CD4-positive, alpha-beta T cell treated with Interleukin-1 beta for 1 hour (primary cell): ENCODE measurements around the gene FAM89B.

Source experiments
- DNase-seq, 2 donors: peaks; one replicate each; pipeline ENCODE4 v3.0.0-alpha.2; 2020 to 2022

The FAM89B gene

DNA sequence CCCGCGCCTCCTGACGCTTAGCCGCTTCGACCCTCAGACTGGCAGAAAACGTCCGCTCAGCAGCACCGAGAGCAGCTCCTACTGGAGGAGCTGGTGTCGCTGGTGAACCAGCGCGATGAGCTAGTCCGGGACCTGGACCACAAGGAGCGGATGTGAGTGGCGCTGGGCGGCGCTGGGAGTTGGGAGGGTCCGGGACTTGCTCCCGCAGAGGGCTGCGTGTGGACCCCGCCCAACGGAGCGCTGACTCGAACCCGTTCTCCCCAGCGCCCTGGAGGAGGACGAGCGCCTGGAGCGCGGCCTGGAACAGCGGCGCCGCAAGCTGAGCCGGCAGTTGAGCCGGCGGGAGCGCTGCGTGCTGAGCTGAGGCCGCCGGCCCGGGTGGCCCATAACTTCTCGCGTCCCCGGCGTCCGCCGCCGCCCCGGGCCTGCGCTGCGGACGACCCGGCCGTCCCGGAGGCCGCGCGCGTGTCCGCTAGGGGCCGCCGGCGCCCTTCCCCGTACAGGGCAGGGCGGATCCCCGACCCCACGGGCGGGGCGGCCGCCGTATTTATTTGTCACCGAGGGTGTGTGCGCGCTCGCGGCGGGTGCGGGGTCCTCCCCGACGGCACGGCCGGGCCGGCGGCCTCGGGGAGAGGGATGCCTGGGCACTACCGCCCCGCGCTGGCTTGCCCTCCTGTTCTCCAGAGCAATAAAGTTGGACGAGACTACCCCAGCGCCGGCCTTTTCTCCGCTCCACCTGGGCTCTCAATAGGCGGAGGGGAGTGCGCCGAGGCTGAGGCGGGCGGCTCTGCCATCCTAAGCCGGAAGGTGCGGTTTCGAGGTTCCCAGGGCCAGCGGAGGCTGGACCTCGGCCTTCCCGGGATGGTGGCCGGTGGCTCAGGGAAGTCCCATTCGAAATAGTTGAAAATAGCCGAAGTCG lies 19.9 kb downstream of the FAM89B start:
- no peak for DNase-seq

DNA sequence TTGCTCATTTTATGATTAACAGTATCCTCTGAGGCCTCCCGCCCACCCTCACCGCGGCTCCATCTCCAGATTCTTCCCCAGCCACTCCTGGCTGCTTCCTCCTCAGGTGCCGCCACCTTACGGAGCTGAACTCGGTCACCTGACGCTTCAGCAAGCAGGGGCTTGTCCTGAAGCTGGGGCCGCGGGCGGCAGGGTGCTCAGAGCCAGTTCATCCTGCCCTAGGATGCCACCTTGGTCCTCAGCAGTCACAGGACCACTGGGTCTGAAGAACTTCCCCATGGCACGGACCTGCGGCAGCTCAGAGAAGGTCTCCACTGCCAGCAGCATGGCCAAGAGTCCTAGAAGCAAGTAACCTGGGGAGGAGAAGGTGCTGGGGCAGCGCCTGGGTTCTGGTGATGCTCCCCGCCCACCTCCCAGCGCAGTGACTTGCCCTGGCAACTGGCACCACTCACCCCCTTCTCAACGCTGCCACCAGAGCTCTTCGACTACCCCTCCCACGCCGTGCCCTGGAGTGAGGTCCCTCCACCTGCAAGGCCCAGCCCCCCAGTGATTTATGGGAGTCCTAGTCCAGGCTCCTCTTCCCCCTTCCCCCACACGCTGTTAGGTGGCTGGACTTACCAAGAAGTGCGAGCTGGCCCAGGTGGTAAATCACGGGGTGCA lies 20.6 kb downstream of the FAM89B start:
- no peak for DNase-seq

DNA sequence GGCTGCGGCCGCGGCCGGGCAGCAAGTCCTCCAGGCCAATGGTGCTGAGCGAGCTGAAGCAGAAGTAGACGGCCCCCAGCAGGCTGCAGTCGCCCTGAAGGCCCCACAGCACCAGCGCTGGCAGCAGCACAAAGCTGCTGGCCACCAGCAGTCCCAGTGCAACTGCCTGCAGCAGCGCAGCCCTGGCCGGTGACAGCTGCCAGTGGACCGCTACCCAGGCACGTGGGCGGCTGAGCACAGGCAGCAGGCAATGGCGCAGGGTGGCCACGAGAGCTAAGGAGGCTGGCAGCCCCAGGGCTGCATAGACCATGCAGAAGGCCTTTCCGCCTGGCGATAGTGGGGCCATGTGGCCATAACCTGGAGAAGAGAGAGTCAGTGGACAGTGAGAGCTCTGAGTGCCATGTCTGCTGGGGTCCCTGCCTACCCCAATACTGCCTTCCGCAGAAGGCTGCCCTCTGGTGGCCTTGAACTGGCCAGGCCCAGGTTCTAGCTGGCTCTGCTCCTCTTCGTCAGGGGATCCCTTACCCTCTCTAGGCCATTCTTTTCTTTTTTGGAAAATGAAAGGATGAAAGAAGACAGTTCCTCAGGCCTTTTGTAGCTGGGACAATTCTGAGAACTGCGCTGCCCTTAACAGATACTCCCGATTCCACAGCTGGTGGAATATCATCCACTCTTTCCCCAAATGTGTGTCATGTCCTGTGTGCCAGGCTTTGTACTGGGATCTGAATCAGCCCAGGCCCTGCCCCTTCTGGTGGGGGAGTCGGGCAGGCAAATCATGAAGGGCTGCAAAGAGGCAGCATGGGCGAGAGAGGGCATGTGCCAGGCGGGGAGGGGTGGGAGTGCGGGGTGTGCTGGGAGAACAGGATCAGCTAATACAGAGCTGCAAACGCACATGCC lies 21.4 kb downstream of the FAM89B start:
- DNase-seq = peak; percentile 49 to 54

DNA sequence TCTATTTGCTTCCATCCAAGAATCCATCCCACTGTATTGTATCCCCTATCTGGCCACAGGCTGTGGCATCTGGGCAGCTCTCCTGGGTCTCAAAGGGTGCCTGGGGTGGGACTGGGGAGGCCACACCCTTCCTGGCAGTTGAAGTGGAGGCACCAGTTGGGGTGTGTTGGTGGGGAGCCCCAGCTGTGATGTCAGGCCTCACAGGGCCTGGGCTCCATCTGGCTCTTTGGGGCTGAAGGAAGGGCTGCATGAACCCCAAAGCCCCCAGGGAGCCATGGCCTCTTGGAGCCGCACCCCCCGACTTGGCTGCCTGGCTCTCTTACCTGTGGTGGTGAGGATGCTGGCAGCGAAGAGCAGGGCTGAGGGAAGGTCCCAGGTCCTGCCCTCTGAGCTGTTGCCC lies 22.8 kb downstream of the FAM89B start:
- DNase-seq = no peak

DNA sequence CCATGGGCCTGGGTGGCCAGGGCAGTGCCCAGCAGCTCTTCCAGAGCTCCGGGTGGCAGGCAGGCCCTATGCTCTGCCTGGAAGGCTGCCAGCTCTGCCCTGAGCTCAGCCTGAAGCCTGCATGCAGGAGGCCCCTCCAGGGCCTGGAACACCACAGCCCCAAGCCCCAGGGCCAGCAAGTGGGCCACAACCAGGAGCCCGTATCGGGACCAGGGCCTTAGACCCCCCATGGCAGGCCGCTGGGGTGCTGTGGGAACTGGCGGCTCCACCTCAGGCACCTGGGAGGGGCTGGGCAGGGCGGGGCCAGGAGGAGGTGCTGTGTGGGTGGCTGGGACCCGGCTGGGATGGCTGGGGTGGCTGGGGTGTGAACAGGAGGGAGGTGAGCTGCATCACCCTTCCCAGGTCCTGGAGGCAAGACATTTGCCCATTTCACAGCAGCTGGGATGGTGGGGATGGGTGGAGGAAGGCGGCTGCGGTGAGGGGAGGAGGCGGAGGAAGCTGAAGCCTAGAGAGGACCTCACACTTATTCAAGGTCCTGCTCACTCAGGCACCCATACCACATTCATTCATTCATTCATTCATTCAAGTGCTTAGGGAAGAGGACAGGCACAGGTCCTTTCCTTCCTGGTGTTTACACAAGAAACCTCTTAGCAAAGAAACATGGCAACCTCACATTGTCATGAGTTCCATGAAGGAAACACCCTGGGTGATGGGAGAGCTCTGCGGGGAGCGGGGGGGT lies 23.4 kb downstream of the FAM89B start, which contains the start of gene KCNK7:
KCNK7 (minus strand) TSS at position 258 of the 739 bp plus-strand sequence; CDS start at position 230, 28 bp downstream.
- DNase-seq = no peak

DNA sequence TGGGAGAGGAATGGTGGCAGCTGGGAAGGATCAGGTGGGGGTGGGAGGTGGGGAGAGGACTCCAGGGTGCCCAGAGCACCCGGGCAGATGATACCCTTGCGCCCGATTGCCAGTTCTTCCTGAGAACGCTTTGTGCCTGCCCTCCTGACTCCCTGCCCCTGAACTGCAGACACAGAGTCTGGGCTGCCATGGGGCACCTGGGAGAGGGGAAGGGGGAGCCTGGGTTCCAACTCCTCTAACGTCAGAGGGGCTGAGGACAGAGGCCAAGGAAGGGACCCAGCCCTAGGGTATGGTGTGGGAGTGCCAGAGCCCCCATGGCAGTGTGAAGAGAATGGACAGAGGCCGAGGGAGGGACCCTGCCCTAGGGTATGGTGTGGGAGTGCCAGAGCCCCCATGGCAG lies 24.2 kb downstream of the FAM89B start:
- DNase-seq = no peak

DNA sequence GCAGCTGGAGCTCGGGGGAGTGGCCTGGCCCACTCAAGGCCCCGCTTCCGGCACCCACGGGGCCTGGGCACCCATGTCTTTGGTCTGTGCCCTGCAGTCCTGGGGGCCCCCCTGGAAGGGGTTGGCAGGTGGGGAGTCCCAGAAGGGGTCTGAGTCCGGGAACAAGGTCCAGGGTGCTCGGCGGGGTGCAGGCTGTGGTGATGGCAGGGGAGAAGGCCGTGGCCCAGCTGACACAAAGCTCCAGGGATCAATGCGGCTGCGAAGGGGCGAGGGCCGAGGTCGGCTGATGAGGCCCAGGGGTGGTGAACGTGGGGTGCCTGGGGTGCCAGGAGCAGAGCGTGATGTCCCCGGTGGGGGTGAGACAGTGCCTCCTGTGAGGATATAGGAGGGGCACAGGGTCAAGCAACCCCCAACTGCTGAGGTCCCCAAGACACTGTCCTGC lies 25.9 kb downstream of the FAM89B start:
- no peak for DNase-seq

DNA sequence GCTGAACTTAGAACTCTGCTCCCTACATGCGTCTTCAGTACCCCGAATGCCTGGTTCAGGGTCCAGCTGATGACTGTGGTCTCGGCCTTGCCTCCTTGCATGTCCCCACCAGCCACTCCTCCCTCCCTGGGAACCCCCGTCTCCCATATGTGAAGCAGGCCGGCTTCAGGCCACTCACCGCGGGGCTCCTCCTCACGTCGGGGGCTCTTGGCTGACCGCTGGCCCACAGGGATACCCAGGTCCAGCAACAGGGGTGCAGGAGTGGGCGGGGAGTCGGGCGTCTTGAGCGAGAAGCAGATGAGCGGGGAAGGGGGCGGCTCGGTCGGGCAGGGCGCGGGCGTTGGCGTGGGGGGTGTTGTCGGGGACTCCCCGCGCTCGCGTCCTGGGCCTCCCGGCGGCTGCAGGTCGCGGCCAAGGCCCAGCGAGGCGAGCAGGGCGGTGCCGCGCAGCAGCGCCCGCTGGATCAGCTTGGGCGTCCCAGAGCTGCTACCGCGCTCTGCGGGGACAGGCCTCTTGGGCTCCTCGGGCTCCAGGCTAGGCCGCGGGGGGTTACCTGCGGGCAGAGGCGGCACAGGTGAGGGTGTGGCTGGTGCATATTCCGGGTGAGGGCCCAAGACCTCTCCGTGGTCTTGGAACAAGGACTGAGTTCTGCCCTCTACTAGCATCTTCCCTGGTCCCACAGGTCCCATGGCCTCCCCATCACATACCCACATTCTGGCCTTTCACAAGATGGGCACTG lies 27.0 kb downstream of the FAM89B start:
- DNase-seq = no peak

DNA sequence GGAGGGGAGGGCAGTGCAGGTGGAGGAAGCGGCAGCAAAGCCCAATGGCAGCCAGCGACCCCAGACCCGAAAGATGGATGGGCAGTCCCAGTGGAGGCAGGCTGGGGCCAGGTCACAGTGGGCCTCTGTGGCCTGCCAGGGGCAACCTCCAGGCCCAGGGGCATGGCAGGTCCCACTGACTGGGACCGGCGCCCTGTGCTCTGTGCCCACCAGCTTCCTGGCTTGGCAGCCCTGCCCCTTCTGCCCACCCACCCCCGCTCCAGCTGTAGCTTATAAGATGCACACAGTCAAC lies 27.6 kb downstream of the FAM89B start:
- no peak for DNase-seq

DNA sequence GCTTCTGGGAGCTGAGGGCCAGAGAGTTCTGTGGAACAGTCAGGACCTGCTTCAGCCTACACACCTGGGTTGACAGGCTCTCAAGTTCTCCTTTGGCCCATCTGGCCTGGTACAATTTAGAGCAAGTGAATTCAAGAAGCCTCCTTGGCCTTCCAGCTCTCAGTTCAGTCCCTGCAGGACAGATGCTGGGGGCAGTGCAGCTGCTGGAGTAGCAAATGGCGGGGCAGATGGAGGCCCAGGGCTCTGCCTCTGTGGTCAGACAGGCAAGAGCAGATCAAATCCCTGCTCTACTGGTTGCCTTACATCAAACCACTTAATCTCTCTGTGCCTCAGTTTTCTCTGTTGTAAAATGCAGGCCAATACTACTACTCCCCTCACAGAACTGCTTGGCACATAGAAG lies 31.9 kb downstream of the FAM89B start:
- DNase-seq = no peak

DNA sequence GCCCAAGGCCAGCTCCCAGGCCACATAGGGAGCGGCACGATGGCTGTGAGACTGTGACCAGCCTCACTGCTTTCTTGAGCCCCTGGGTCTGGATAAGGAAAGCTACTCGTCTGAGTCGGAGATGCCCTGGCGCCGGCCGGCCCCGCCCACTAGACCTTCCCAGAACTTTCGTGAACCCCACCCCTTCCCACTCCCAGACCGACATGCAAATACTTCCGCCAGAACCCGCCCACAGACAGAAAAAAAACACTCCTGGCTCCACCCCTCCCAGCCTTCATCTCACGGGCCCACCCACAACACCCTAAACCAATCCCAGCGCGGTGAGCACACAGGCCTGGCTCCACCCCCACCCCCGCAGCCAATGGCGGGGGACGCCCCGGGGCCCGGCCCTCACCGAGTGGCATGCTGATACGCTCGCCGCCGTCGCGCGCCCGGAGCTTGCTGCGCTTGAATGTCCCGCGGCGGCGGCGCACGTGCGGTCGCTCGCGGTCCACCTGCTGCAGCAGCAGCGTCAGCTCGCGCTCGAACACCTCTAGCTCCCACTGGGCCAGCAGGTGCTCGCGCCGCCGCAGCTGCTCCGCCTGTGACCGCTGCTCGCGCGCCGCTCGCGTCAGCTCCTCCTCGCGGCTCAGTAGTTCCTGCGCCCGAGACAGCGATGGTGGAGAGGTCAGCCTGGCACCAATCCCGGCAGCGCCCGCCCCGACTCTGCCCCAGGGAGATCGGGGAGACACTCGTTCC lies 34.7 kb downstream of the FAM89B start:
- DNase-seq = no peak

DNA sequence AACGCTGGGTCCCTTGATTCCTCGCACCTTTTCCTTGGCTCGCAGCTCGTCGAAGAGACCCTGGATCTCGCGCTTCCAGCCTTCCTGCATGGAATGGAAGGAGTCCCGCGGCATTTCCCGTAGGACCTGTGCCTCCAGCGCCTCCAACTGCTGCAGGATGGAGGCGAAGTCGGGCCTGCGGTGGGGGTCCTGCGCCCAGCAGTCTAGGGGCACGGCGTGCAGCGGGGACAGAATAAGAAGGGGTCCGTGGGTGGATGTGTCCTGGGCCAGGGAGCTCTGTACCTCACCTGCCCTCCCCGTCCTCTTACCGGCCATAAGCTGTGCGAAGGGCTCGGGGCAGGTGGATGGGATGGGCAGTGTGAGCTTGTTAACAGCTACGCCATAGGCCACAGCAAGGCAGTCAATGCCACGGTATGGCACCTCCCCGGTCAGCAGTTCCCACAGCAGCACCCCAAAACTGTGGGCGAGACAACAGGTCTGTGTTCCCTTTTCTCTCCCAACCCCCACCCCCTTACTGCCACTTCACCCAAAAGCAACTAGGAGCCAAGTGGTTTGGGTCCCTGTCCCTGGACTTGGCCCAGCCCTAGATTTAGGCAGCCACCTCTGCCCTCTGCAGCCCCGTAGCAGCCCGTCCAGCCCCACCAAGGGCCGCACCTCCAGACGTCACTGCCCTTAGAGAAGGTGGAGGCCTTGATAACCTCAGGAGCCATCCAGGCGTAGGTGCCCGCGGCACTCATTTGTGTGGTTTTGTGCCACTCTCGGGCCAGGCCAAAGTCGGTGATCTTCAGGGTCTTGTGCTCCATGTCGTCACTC lies 35.5 kb downstream of the FAM89B start:
- no peak for DNase-seq

DNA sequence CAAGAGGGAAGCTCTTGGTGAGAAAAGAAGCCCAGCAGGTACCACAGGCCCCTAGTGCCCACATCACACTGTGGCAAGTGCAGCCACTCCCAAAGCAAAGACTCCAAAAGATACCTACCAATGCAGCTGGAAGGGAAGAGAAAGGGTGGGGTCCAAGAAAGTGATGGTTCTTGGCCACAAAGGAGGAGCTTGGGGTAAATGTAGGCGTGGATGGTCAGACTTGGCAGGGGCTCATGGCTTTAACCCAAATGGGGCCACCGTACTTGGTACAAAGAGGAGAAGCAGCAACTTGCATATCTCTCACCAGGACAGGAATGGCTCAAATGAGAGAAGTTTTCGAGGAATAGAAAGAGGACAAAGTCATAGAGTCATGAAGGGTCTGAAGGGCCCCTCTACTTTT lies 36.9 kb downstream of the FAM89B start:
- DNase-seq = no peak

DNA sequence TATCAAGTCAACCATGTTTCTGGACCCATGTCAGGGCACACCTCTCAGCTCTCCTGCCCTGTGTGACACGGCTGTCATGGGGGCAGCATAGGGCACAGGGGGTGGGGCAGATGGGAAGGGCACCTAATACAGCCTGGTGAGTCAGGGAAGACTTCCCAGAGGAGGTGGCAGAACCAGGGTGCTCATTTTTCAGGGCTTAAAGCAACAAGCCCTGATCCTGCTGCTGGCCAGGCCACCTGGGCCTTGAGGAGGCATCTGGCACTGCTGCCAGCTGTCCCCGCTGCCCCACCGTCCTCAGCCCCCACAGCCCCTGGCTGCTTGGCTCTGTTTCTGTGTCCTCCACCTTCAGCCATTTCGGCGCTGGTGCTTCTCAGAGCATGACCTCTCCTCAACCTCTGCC lies 37.3 kb downstream of the FAM89B start:
- DNase-seq = no peak

DNA sequence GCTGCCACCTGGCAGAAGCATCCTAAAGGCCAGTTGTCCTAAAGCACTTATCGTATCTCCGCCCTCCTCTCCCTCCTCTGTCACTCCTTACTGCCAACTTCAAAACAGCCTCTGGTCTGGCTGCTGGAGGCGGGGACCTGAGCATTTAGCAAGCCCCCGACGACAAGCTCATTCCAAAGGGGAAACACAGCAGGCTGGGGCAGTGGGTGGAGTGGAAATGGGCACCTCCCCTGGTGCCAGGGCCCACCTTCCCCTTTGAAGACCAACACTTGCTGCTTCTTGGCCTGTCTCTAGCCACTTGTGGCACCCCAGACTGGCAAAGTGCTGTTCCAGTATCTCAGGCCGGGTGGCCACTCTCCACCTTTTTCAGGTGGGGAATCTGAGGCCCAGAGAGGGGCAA lies 38.1 kb downstream of the FAM89B start:
- DNase-seq = no peak

DNA sequence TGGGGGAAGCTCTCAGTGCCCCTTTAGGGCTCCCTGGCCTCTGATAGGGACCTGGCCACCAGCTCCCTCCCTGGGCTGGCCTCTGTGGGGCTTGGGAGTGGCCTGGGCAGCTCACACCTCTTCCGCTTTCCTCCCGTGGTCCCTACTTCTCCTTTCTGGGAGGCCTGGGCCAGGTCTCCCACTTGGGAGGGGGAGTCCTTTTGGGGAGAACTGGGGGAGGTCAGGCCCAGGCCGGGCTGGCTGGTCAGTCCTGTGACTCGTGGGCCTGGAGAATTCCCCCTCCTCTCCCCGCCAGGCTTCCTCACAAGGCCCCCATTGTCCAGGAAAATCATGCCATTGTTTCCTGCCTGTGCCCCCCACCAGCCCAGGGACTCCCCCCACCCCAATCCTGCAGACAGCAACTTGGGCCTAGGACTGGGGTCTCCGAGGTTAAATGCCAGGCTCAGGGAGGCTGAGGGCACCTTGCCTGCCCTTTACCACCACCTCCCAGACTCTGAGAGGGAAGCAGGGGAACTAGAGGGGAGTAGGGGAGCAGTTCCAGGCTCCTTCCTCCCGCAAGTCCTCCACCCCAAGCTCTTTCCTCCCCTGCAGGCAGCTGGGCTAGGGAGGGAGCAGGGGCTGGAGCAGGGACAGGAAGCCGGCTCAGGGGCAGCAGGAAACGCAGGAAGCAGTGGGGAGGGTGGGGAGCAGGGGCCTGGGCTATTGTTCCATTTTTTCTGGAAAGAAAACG lies 38.9 kb downstream of the FAM89B start:
- peak in 1 of 2 donors; percentile 62 for DNase-seq

DNA sequence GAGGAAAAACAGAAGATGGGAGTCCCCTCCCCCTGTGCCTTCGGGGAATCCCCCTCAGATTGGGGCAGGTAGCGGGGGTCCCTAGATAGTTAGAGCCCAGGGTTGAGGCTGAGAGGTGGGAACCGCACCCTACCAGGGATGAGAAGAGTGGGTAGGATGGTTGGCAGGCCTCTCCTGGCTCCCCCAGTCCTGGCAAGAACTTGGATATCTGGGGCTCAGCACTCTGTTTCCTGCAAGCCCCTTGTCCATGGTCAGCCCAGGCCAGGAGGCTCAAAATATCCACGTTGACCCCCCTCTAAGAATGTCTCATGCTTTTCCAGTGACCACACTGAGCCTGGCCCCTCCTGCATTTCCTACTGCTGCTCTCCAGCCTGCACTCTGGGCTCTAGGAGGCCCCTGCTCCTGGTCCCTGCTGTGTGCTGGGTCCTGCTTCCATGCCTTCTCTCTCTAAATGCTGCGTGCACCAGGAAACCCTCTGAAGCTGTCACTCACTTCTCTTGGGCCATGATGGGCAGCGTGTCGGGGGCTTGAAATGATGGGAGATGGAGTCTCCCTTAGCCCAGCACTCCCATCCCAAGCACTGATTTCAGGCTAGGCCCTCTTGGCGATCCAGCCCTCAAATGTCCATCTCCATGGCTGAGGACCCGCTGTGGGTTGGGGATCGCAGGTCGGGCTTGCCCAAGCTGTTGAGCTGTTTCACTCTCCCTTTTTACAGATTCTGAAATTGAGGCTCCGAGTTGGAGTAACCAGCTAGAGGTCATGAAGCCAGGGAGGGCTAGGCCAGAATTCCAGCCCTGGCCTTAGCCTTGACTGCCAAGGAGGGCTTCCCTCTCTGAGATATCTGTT lies 39.6 kb downstream of the FAM89B start:
- DNase-seq = no peak

DNA sequence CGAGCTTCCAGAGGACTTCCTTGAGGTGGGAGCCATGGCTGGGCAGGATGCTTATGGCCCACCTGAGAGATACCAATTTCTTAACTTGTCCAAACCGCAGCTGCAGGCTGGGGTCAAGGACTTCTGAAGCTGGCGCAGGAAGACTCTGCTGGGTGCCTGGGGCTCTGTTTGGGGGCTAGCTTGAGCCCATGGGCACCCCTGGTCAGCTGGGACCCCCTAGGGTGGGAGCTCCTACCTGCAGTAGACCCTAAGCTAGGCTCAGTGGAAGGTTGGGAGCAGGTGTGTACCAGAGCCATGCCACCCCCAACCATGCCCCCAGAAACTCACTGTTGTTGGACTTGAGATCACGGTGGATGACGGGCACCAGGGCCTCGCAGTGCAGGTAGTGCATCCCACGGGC lies 40.4 kb downstream of the FAM89B start:
- DNase-seq = no peak
